HepG2 (cell line): ENCODE data around the gene IGF2BP1. TPM values are rescaled to one million over a fixed set of nuclear protein-coding genes. Genes with fewer than 3 reads are reported as not detected.

ENCODE experiments used
- AGO1 ChIP-seq: fragments of 200-400 bp; formaldehyde crosslinking; IDR thresholded peaks from 2 replicates; pipeline ENCODE4 v1.6.1; 2017; ENCODE audit warnings: mild to moderate bottlenecking, low read depth, low read length, moderate library complexity; ENCODE audit not compliant: poor library complexity, severe bottlenecking
- CEBPB ChIP-seq: IDR thresholded peaks from 2 replicates; pipeline ENCODE4 v1.6.1; 2011; ENCODE audit warnings: low read depth, low read length, improper control_type of control experiment, borderline replicate concordance
- CREM ChIP-seq, 2 experiments: sonication (generic) in 1 of 2; formaldehyde crosslinking in 1 of 2; IDR thresholded peaks; 2 replicates each; pipeline versions ENCODE4 v1.4.0 to v1.6.1; 2016 to 2020; ENCODE audit warnings: antibody characterized with exemption in 1 of 2, mild to moderate bottlenecking in 1 of 2, missing genetic modification reagents in 1 of 2
- DNMT1 ChIP-seq: sonication (generic); formaldehyde crosslinking; IDR thresholded peaks from 2 replicates; pipeline ENCODE4 v1.5.1; 2020; ENCODE audit warnings: mild to moderate bottlenecking, missing genetic modification reagents
- DR1 ChIP-seq: sonication (generic); formaldehyde crosslinking; IDR thresholded peaks from 2 replicates; pipeline ENCODE4 v1.8.0; 2021; ENCODE audit warnings: mild to moderate bottlenecking, missing genetic modification reagents, inconsistent platforms
- FOXJ3 ChIP-seq: sonication (generic); formaldehyde crosslinking; IDR thresholded peaks from 2 replicates; pipeline ENCODE4 v1.4.0; 2020; ENCODE audit warnings: missing genetic modification reagents, mild to moderate bottlenecking, borderline replicate concordance
- HMG20A ChIP-seq: IDR thresholded peaks from 2 replicates; pipeline ENCODE4 v1.6.1; 2016; ENCODE audit warnings: borderline replicate concordance
- MBD4 ChIP-seq: IDR thresholded peaks from 2 replicates; pipeline ENCODE4 v1.6.1; 2012; ENCODE audit warnings: low read length, inconsistent platforms, borderline replicate concordance
- MIER2 ChIP-seq: IDR thresholded peaks from 2 replicates; pipeline ENCODE4 v1.6.1; 2016; ENCODE audit warnings: missing biosample characterization, missing genetic modification reagents
- SOX6 ChIP-seq, 2 experiments: fragments of 450-650 bp in 1 of 2; sonication (generic) in 1 of 2; formaldehyde crosslinking in 1 of 2; IDR thresholded peaks; 2 replicates each; pipeline versions ENCODE4 v1.4.0 to v1.6.1; 2017 to 2020; ENCODE audit warnings: antibody characterized with exemption in 1 of 2, mild to moderate bottlenecking in 1 of 2, missing genetic modification reagents in 1 of 2
- TGIF2 ChIP-seq: IDR thresholded peaks from 2 replicates; pipeline ENCODE4 v1.6.1; 2016; ENCODE audit warnings: control low read depth, missing compliant biosample characterization
- YEATS2 ChIP-seq: sonication (generic); formaldehyde crosslinking; IDR thresholded peaks from 2 replicates; pipeline ENCODE4 v1.4.0; 2020; ENCODE audit warnings: missing genetic modification reagents, borderline replicate concordance
- ZNF10 ChIP-seq: sonication (generic); formaldehyde crosslinking; IDR thresholded peaks from 2 replicates; pipeline ENCODE4 v1.4.0; 2020; ENCODE audit warnings: mild to moderate bottlenecking, low read depth, missing genetic modification reagents, borderline replicate concordance
- ZNF235 ChIP-seq: sonication (generic); formaldehyde crosslinking; IDR thresholded peaks from 2 replicates; pipeline ENCODE4 v1.8.1; 2023; ENCODE audit warnings: mild to moderate bottlenecking, missing genetic modification reagents, borderline replicate concordance
- ZNF264 ChIP-seq: sonication (generic); formaldehyde crosslinking; IDR thresholded peaks from 2 replicates; pipeline ENCODE4 v1.4.0; 2020; ENCODE audit warnings: missing genetic modification reagents
- ZNF354B ChIP-seq: sonication (generic); formaldehyde crosslinking; IDR thresholded peaks from 2 replicates; pipeline ENCODE4 v1.8.0; 2022; ENCODE audit warnings: mild to moderate bottlenecking, missing genetic modification reagents
- polyA plus RNA-seq, 8 experiments: library from polyadenylated mRNA; depleted of rRNA in 3 of 8; stranded (reverse) in 7 of 8; unstranded in 1 of 8; fragments of >200 nt; fragmentation: Illumina TruSeq in 4 of 8; extraction: Trizol in 4 of 8; gene quantifications; 2 replicates each; pipeline versions ENCODE4 v1.2.1 to v1.2.3, GENCODE V29; 2011 to 2016; ENCODE audit warnings: low read depth in 4 of 8, missing spikeins in 1 of 8, mixed read lengths in 1 of 8; ENCODE audit not compliant: insufficient read depth in 1 of 8
- total RNA-seq, 5 experiments: library from RNA; depleted of rRNA; stranded (reverse); fragments of >200 nt; fragmentation: Illumina TruSeq; extraction: Trizol; gene quantifications; 2 replicates each; pipeline ENCODE4 v1.2.3, GENCODE V29; 2016; ENCODE audit warnings: low read depth in 1 of 5
- TF ChIP-seq, protein P1 (sequence below): sonication (generic); formaldehyde crosslinking; IDR thresholded peaks from 2 replicates; pipeline ENCODE4 v1.4.0; 2020; ENCODE audit warnings: mild to moderate bottlenecking, missing genetic modification reagents
- TF ChIP-seq, protein P2 (sequence below): sonication (generic); formaldehyde crosslinking; IDR thresholded peaks from 2 replicates; pipeline ENCODE4 v1.5.1; 2020; ENCODE audit warnings: missing genetic modification reagents, mild to moderate bottlenecking, borderline replicate concordance
- TF ChIP-seq, protein P3 (sequence below): sonication (generic); formaldehyde crosslinking; IDR thresholded peaks from 2 replicates; pipeline ENCODE4 v1.4.0; 2020; ENCODE audit warnings: low read depth, mild to moderate bottlenecking, missing genetic modification reagents
- TF ChIP-seq, protein P4 (sequence below): sonication (generic); formaldehyde crosslinking; IDR thresholded peaks from 2 replicates; pipeline ENCODE4 v1.4.0; 2020; ENCODE audit warnings: missing genetic modification reagents
- TF ChIP-seq, protein P5 (sequence below): IDR thresholded peaks from 2 replicates; pipeline ENCODE4 v1.6.1; 2016; ENCODE audit warnings: missing genetic modification reagents, missing compliant biosample characterization
- TF ChIP-seq, protein P6 (sequence below): sonication (generic); formaldehyde crosslinking; IDR thresholded peaks from 2 replicates; pipeline ENCODE4 v1.4.0; 2020; ENCODE audit warnings: missing genetic modification reagents, low read depth, mild to moderate bottlenecking, borderline replicate concordance

IGF2BP1 gene
- total and polyA plus RNA-seq, 2 of the 13 experiments (the other 11 are each of a cell fraction or from before 2014, with no cell fraction given) = 29.7 to 75.1 TPM

DNA sequence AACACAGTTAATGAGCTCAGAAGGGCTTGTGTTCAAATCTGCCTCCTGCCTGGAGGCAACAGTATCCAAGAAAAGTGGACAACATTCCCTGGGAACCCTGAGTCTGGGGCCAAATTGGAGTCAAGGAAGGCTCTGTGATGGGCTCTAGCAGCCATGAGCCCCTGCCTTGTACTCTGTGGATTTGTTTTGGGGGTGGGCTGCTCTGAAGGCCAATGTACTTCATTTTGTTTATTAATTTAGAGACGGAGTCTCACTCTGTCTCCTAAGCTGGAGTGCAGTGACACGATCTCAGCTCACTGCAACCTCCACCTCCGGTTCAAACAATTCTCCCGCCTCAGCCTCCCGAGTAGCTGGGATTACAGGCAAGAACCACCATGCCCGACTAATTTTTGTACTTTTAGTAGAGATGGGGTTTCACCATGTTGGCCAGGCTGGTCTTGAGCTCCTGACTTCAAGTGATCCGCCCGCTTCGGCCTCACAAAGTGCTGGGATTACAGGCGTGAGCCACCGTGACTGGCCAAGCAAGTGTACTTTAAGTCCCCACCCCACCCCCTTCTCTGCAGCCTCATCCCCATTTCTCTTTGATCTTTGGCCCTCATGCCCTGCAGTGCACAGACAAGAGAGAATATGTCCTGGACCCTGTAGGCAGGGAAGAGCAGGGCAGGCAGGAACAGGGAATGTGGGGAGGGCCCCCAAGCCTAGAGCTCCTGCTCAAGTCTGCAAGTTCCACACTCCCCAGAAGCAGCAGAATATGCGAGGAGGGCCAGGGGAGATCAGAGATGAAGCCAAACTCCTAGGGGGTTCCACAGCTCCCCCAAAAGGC lies 26.1 kb upstream of the IGF2BP1 start (continued):
- TF ChIP-seq, protein P1, sequence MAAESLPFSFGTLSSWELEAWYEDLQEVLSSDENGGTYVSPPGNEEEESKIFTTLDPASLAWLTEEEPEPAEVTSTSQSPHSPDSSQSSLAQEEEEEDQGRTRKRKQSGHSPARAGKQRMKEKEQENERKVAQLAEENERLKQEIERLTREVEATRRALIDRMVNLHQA (CRISPR knock-in tag) = no peak
- TF ChIP-seq ZNF354B (CRISPR knock-in tag) = 0 out of 2 replicates have a peak, but pooled peaks have one; percentile 15
- TF ChIP-seq, protein P2, sequence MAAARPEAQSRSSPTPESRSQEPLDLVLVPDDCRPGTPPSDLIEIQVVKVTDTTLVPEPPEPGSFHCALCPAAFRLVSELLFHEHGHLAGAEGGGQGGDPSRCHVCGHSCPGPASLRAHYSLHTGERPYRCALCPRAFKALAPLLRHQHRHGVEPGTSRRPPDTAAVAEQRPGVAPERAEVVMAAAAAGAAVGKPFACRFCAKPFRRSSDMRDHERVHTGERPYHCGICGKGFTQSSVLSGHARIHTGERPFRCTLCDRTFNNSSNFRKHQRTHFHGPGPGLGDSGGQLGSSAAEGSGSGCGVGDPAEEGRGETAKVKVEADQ (CRISPR knock-in tag) = no peak
- TF ChIP-seq, protein P3, sequence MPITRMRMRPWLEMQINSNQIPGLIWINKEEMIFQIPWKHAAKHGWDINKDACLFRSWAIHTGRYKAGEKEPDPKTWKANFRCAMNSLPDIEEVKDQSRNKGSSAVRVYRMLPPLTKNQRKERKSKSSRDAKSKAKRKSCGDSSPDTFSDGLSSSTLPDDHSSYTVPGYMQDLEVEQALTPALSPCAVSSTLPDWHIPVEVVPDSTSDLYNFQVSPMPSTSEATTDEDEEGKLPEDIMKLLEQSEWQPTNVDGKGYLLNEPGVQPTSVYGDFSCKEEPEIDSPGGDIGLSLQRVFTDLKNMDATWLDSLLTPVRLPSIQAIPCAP (CRISPR knock-in tag) = no peak
- peak; percentile 79; the same call in 1 of the 2 replicates for TF ChIP-seq CREM (IDR thresholded peaks at IDR 0.05)
- TF ChIP-seq CREM (CRISPR knock-in tag; IDR thresholded peaks at IDR 0.05) = no peak
- TF ChIP-seq DR1 (CRISPR knock-in tag) = peak; percentile 51; the same call in 1 of the 2 replicates
- TF ChIP-seq, protein P4, sequence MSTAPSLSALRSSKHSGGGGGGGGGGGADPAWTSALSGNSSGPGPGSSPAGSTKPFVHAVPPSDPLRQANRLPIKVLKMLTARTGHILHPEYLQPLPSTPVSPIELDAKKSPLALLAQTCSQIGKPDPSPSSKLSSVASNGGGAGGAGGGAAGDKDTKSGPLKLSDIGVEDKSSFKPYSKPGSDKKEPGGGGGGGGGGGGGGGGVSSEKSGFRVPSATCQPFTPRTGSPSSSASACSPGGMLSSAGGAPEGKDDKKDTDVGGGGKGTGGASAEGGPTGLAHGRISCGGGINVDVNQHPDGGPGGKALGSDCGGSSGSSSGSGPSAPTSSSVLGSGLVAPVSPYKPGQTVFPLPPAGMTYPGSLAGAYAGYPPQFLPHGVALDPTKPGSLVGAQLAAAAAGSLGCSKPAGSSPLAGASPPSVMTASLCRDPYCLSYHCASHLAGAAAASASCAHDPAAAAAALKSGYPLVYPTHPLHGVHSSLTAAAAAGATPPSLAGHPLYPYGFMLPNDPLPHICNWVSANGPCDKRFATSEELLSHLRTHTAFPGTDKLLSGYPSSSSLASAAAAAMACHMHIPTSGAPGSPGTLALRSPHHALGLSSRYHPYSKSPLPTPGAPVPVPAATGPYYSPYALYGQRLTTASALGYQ = peak; percentile 83; the same call in 1 of the 2 replicates
- peak; percentile 92 for TF ChIP-seq ZNF264 (CRISPR knock-in tag)
- TF ChIP-seq ZNF10 (CRISPR knock-in tag) = no peak
- no peak for TF ChIP-seq CEBPB
- TF ChIP-seq, protein P5, sequence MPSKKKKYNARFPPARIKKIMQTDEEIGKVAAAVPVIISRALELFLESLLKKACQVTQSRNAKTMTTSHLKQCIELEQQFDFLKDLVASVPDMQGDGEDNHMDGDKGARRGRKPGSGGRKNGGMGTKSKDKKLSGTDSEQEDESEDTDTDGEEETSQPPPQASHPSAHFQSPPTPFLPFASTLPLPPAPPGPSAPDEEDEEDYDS (CRISPR knock-in tag) = peak; percentile 81; the same call in 1 of the 2 replicates
- no peak for TF ChIP-seq MBD4
- peak; percentile 78 for TF ChIP-seq HMG20A
- TF ChIP-seq, protein P6, sequence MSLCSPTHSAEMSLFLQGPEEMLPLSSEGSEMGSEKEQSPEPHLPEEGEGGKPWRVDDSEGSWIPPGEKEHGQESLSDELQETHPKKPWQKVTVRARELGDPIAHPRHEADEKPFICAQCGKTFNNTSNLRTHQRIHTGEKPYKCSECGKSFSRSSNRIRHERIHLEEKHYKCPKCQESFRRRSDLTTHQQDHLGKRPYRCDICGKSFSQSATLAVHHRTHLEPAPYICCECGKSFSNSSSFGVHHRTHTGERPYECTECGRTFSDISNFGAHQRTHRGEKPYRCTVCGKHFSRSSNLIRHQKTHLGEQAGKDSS (CRISPR knock-in tag) = peak; percentile 87; the same call in 1 of the 2 replicates
- no peak for TF ChIP-seq ZNF235 (CRISPR knock-in tag)
- peak; percentile 55; the same call in 1 of the 2 replicates for TF ChIP-seq YEATS2 (CRISPR knock-in tag)
- TF ChIP-seq DNMT1 (CRISPR knock-in tag) = peak; percentile 51; the same call in 1 of the 2 replicates
- TF ChIP-seq MIER2 (CRISPR knock-in tag) = peak; percentile 83
- TF ChIP-seq FOXJ3 (CRISPR knock-in tag) = 0 out of 2 replicates have a peak, but pooled peaks have one; percentile 51
- TF ChIP-seq TGIF2 (CRISPR knock-in tag) = peak; percentile 10; the same call in 1 of the 2 replicates
- TF ChIP-seq AGO1 = no peak
- TF ChIP-seq SOX6 (IDR thresholded peaks at IDR 0.05) = no peak
- peak; percentile 79 for TF ChIP-seq SOX6 (CRISPR knock-in tag; IDR thresholded peaks at IDR 0.05)
